Aorta (tissue), 5 donors: ENCODE data around the gene KIF26B. TPM values are rescaled to one million over a fixed set of nuclear protein-coding genes. Genes with fewer than 3 reads are reported as not detected.

Source experiments
- ATAC-seq: fragments of 200-7000 bp; cut with Tn5 transposase; one replicate; pipeline ENCODE4 v1.9.1; 2022; ENCODE audit warnings: moderate library complexity; ENCODE audit not compliant: low FRiP score
- DNase-seq, 2 donors: peaks; one replicate each; pipeline ENCODE4 v3.0.0-alpha.2; 2020
- H3K27ac ChIP-seq, 2 donors: one replicate each; pipeline ENCODE4 v1.5.1; 2013; ENCODE audit warnings: low read length in 2 of 2, mild to moderate bottlenecking in 2 of 2, moderate library complexity in 2 of 2, control low read depth in 1 of 2, inconsistent platforms in 1 of 2, low read depth in 1 of 2
- H3K27me3 ChIP-seq, 2 donors: one replicate each; pipeline ENCODE4 v1.6.1; 2013; ENCODE audit warnings: control low read depth in 1 of 2, low read length in 1 of 2, mild to moderate bottlenecking in 1 of 2, moderate library complexity in 1 of 2; ENCODE audit not compliant: insufficient read depth in 2 of 2, control insufficient read depth in 1 of 2
- H3K36me3 ChIP-seq, 2 donors: one replicate each; pipeline ENCODE4 v1.6.1; 2013; ENCODE audit warnings: control low read depth in 1 of 2, low read length in 1 of 2, mild to moderate bottlenecking in 1 of 2; ENCODE audit not compliant: insufficient read depth in 2 of 2, control insufficient read depth in 1 of 2
- H3K4me1 ChIP-seq, 2 donors: one replicate each; pipeline ENCODE4 v1.6.1; 2013; ENCODE audit warnings: low read length in 2 of 2, control low read depth in 1 of 2, mild to moderate bottlenecking in 1 of 2, moderate library complexity in 1 of 2; ENCODE audit not compliant: insufficient read depth in 2 of 2, control insufficient read depth in 1 of 2
- H3K4me3 ChIP-seq, 2 donors: one replicate each; pipeline ENCODE4 v1.5.1; 2013; ENCODE audit warnings: low read length in 2 of 2, control low read depth in 1 of 2, mild to moderate bottlenecking in 1 of 2
- H3K9me3 ChIP-seq: one replicate; pipeline ENCODE4 v1.6.1; 2013; ENCODE audit warnings: mild to moderate bottlenecking, low read length; ENCODE audit not compliant: control insufficient read depth
- WGBS, 2 donors: extraction: QIAGEN DNeasy Blood & Tissue Kit; methylation state at CpG; one replicate each; pipeline ENCODE4 v1.1.7; 2013; 5-methylcytosine and 5-hydroxymethylcytosine counted together
- intact Hi-C, 2 donors: fragments of 100-400 bp; cut with DNase I; formaldehyde crosslinking; loops; one replicate each; pipeline versions ENCODE4 v1.14.2 to v1.15.0; 2022
- polyA plus RNA-seq, 2 donors: library from polyadenylated mRNA; stranded (reverse); fragments of 200-250 nt; gene quantifications; one replicate each; pipeline ENCODE4 v1.2.3, GENCODE V29; 2013
- total RNA-seq, 2 donors: library from RNA; stranded (reverse); fragmentation: NEBNext Ultra II Directional; extraction: Animal tissue kit (Norgen Biotek cat#: 25700); gene quantifications; one replicate each; pipeline ENCODE4 v1.2.1, GENCODE V29; 2021
- donor health status: healthy with polysubstance abuse.
- donor health status: Bipolar disorder and iron deficiency.
- donor health status: DM: no; HTN: no; CAD: no.
- donor health status: DM: no; HTN: no; CAD: no.
- donor health status: DM: yes; HTN: yes; CAD: no.

Gene KIF26B
- total and polyA plus RNA-seq, 4 donors: under 0.01 to 0.58 (median 0.30) TPM

GRCh38 chr1:245113649-245114048, 41.1 kb upstream of the KIF26B start:
- ATAC-seq: no peak
- Histone ChIP-seq H3K27me3 (no peaks in the 10 kb centered on the region), H3K36me3 (no peaks in the 10 kb centered on the region)

GRCh38 chr1:245116131-245116530, 38.7 kb upstream of the KIF26B start:
- WGBS, 2 donors: 92 to 95% methylated on average over 4 of the region's 4 CpGs
- no peak overlapping the region for H3K27ac ChIP-seq
- no peak for ATAC-seq
- intact Hi-C loops: no loop called here
- peak in 1 of 2 donors; percentile 24 for DNase-seq
- H3K36me3 ChIP-seq: no peaks in the 10 kb centered on the region
- no peaks in the 10 kb centered on the region for H3K27me3 ChIP-seq
- no peak overlapping the region for H3K4me3 ChIP-seq
- H3K9me3 ChIP-seq: no peaks in the 10 kb centered on the region
- H3K4me1 ChIP-seq: no peaks in the 10 kb centered on the region

More at GRCh38 chr1:245113649-245114048, 41.1 kb upstream of the KIF26B start:
- Histone ChIP-seq H3K9me3 (no peaks in the 10 kb centered on the region), H3K4me1 (no peaks in the 10 kb centered on the region), H3K27ac (no peak overlapping the region), H3K4me3 (no peak overlapping the region)
- DNase-seq: peak in 1 of 2 donors; percentile 24
- intact Hi-C loops: no loop called here
- 93 to 96% methylated on average over 9 of the region's 9 CpGs for WGBS, 2 donors

GRCh38 chr1:245116751-245117150, 38.0 kb upstream of the KIF26B start:
- H3K36me3 ChIP-seq: no peaks in the 10 kb centered on the region
- 41 to 50% methylated on average over 3 of the region's 3 CpGs for WGBS, 2 donors
- ATAC-seq: no peak

GRCh38 chr1:245118066-245118465, 36.7 kb upstream of the KIF26B start:
- Histone ChIP-seq H3K27me3 (no peaks in the 10 kb centered on the region), H3K36me3 (no peaks in the 10 kb centered on the region), H3K9me3 (no peaks in the 10 kb centered on the region), H3K4me1 (no peaks in the 10 kb centered on the region), H3K27ac (no peak overlapping the region), H3K4me3 (no peak overlapping the region)
- DNase-seq (peak in 1 of 2 donors; percentile 24), ATAC-seq (no peak)
- WGBS, 2 donors: 74 to 77% methylated on average over 7 of the region's 7 CpGs
- intact Hi-C loops: no loop called here

More at GRCh38 chr1:245116751-245117150, 38.0 kb upstream of the KIF26B start:
- intact Hi-C loops: no loop called here
- no peak for DNase-seq
- Histone ChIP-seq H3K4me1 (no peaks in the 10 kb centered on the region), H3K27me3 (no peaks in the 10 kb centered on the region), H3K4me3 (no peak overlapping the region), H3K27ac (no peak overlapping the region), H3K9me3 (no peaks in the 10 kb centered on the region)

- 93 to 97% methylated on average over 2 of the region's 2 CpGs for WGBS, 2 donors
- DNase-seq: peak in 1 of 2 donors; percentile 11
- intact Hi-C loops: no loop called here
Observed at GRCh38 chr1:245118806-245119205, 36.0 kb upstream of the KIF26B start.

GRCh38 chr1:245121523-245121922, 33.3 kb upstream of the KIF26B start:
- Histone ChIP-seq H3K9me3 (no peaks in the 10 kb centered on the region), H3K27me3 (no peaks in the 10 kb centered on the region), H3K36me3 (no peaks in the 10 kb centered on the region), H3K4me3 (no peak overlapping the region), H3K27ac (no peak overlapping the region), H3K4me1 (no peaks in the 10 kb centered on the region)
- WGBS, 2 donors: 77 to 80% methylated on average over 7 of the region's 7 CpGs
- ATAC-seq (no peak), DNase-seq (peak in 1 of 2 donors; percentile 13)
- intact Hi-C loops: no loop called here

More at GRCh38 chr1:245118806-245119205, 36.0 kb upstream of the KIF26B start:
- Histone ChIP-seq H3K9me3 (no peaks in the 10 kb centered on the region), H3K4me3 (no peak overlapping the region), H3K27ac (no peak overlapping the region), H3K36me3 (no peaks in the 10 kb centered on the region), H3K27me3 (no peaks in the 10 kb centered on the region), H3K4me1 (no peaks in the 10 kb centered on the region)
- ATAC-seq: no peak

- Histone ChIP-seq H3K9me3 (no peaks in the 10 kb centered on the region), H3K4me3 (no peak overlapping the region), H3K27ac (no peak overlapping the region), H3K4me1 (no peaks in the 10 kb centered on the region), H3K36me3 (no peaks in the 10 kb centered on the region), H3K27me3 (no peaks in the 10 kb centered on the region)
- DNase-seq: peak in 1 of 2 donors; percentile 22
- no peak for ATAC-seq
- 90 to 92% methylated on average over 6 of the region's 6 CpGs for WGBS, 2 donors
- intact Hi-C loops: no loop called here
Observed at GRCh38 chr1:245124241-245124640, 30.5 kb upstream of the KIF26B start.

GRCh38 chr1:245124644-245125043, 30.1 kb upstream of the KIF26B start:
- intact Hi-C loops: no loop called here
- DNase-seq (peak in 1 of 2 donors; percentile 27), ATAC-seq (no peak)
- no peaks in the 10 kb centered on the region for H3K27me3 ChIP-seq
- 88% methylated on average over 11 of the region's 11 CpGs for WGBS, 2 donors
- no peaks in the 10 kb centered on the region for H3K4me1 ChIP-seq
- H3K27ac ChIP-seq: no peak overlapping the region
- H3K36me3 ChIP-seq: no peaks in the 10 kb centered on the region
- H3K4me3 ChIP-seq: no peak overlapping the region
- H3K9me3 ChIP-seq: no peaks in the 10 kb centered on the region

- 50 to 53% methylated on average over 5 of the region's 5 CpGs for WGBS, 2 donors
- no peaks in the 10 kb centered on the region for H3K36me3 ChIP-seq
- no peaks in the 10 kb centered on the region for H3K9me3 ChIP-seq
- ATAC-seq: no peak
- intact Hi-C loops: no loop called here
- DNase-seq: peak in 1 of 2 donors; percentile 10
- no peaks in the 10 kb centered on the region for H3K4me1 ChIP-seq
- H3K27me3 ChIP-seq: no peaks in the 10 kb centered on the region
- H3K4me3 ChIP-seq: no peak overlapping the region
- H3K27ac ChIP-seq: no peak overlapping the region
Observed at GRCh38 chr1:245126530-245126929, 28.3 kb upstream of the KIF26B start.
